GM23338 (cell line): Measurements from ENCODE around the gene TARBP1.
"Not testable (repeated sequence)": the region's sequence is repeated elsewhere in the genome, so short reads cannot be mapped to it uniquely, and the experiment has no call there.

ENCODE experiments used
- CREB1 ChIP-seq: fragments of 250-450 bp; sonication (Bioruptor Pico); IDR thresholded peaks from 2 replicates; pipeline ENCODE4 v1.5.0; 2020; ENCODE audit warnings: low read depth, mild to moderate bottlenecking, moderate library complexity
- EZH2 ChIP-seq: fragments of 200-600 bp; sonication (generic); IDR thresholded peaks from one replicate; pipeline ENCODE4 v1.8.0; 2017; ENCODE audit warnings: antibody characterized with exemption, mild to moderate bottlenecking, low read depth; ENCODE audit not compliant: unreplicated experiment
- EZH2phosphoT487 ChIP-seq: fragments of 200-600 bp; sonication (generic); IDR thresholded peaks from one replicate; pipeline ENCODE4 v1.8.1; 2018; ENCODE audit warnings: antibody characterized with exemption; ENCODE audit not compliant: unreplicated experiment
- JUNB ChIP-seq: IDR thresholded peaks from one replicate; pipeline ENCODE4 v1.6.1; 2016; ENCODE audit warnings: antibody characterized with exemption; ENCODE audit not compliant: unreplicated experiment
- NANOG ChIP-seq: IDR thresholded peaks from 2 replicates; pipeline ENCODE4 v1.6.1; 2016; ENCODE audit warnings: antibody characterized with exemption, borderline replicate concordance
- POLR2AphosphoS5 ChIP-seq: IDR thresholded peaks from 2 replicates; pipeline ENCODE4 v1.6.1; 2016; ENCODE audit warnings: antibody characterized with exemption, low read depth
- STAT1 ChIP-seq: IDR thresholded peaks from one replicate; pipeline ENCODE4 v1.6.1; 2016; ENCODE audit warnings: antibody characterized with exemption; ENCODE audit not compliant: unreplicated experiment
- ZNF114 ChIP-seq: fragments of 250-450 bp; sonication (Bioruptor Pico); IDR thresholded peaks from 2 replicates; pipeline ENCODE4 v1.5.0; 2020; ENCODE audit warnings: mild to moderate bottlenecking, moderate library complexity
- ZNF331 ChIP-seq: fragments of 250-450 bp; sonication (Bioruptor Pico); IDR thresholded peaks from 2 replicates; pipeline ENCODE4 v1.5.0; 2020; ENCODE audit warnings: low read depth, mild to moderate bottlenecking, moderate library complexity
- TF ChIP-seq, protein P1 (sequence below), 2 experiments: fragments of 200-600 bp in 1 of 2; sonication (generic) in 1 of 2; conservative IDR thresholded peaks; 2 replicates each; pipeline versions ENCODE4 v1.5.1 to v1.6.1; 2016 to 2017; ENCODE audit warnings: antibody characterized with exemption in 2 of 2, low read depth in 2 of 2, mild to moderate bottlenecking in 2 of 2, moderate library complexity in 1 of 2
- TF ChIP-seq, protein P2 (sequence below): IDR thresholded peaks from one replicate; pipeline ENCODE4 v1.6.1; 2018; ENCODE audit warnings: antibody characterized with exemption; ENCODE audit not compliant: unreplicated experiment
- TF ChIP-seq, protein P3 (sequence below): IDR thresholded peaks from 2 replicates; pipeline ENCODE4 v1.6.1; 2016; ENCODE audit warnings: antibody characterized with exemption

DNA sequence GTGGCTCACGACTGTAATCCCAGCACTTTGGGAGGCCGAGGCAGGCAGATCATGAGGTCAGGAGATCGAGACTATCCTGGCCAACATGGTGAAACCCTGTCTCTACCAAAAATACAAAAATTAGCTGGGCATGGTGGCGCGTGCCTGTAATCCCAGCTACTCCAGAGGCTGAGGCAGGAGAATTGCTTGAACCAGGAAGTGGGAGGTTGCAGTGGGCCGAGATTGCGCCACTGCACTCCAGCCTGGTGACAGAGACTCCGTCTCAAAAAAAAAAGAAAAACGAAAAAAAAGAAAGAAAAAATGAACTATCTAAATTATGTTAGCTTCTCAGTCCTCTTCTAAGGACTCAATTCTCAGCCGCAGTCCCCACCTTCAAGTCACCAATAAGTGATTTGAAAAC is 39.1 kb upstream of the TARBP1 start:
- not testable (repeated sequence) for TF ChIP-seq EZH2; POLR2AphosphoS5; EZH2phosphoT487; ZNF114 (CRISPR knock-in tag); ZNF331 (CRISPR knock-in tag); CREB1 (CRISPR knock-in tag); NANOG; STAT1; JUNB
- TF ChIP-seq, protein P1, sequence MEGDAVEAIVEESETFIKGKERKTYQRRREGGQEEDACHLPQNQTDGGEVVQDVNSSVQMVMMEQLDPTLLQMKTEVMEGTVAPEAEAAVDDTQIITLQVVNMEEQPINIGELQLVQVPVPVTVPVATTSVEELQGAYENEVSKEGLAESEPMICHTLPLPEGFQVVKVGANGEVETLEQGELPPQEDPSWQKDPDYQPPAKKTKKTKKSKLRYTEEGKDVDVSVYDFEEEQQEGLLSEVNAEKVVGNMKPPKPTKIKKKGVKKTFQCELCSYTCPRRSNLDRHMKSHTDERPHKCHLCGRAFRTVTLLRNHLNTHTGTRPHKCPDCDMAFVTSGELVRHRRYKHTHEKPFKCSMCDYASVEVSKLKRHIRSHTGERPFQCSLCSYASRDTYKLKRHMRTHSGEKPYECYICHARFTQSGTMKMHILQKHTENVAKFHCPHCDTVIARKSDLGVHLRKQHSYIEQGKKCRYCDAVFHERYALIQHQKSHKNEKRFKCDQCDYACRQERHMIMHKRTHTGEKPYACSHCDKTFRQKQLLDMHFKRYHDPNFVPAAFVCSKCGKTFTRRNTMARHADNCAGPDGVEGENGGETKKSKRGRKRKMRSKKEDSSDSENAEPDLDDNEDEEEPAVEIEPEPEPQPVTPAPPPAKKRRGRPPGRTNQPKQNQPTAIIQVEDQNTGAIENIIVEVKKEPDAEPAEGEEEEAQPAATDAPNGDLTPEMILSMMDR (conservative IDR thresholded peaks at IDR 0.05; ENCODE audit: low read depth in 2 of 2), result not testable (repeated sequence)
- TF ChIP-seq, protein P2, sequence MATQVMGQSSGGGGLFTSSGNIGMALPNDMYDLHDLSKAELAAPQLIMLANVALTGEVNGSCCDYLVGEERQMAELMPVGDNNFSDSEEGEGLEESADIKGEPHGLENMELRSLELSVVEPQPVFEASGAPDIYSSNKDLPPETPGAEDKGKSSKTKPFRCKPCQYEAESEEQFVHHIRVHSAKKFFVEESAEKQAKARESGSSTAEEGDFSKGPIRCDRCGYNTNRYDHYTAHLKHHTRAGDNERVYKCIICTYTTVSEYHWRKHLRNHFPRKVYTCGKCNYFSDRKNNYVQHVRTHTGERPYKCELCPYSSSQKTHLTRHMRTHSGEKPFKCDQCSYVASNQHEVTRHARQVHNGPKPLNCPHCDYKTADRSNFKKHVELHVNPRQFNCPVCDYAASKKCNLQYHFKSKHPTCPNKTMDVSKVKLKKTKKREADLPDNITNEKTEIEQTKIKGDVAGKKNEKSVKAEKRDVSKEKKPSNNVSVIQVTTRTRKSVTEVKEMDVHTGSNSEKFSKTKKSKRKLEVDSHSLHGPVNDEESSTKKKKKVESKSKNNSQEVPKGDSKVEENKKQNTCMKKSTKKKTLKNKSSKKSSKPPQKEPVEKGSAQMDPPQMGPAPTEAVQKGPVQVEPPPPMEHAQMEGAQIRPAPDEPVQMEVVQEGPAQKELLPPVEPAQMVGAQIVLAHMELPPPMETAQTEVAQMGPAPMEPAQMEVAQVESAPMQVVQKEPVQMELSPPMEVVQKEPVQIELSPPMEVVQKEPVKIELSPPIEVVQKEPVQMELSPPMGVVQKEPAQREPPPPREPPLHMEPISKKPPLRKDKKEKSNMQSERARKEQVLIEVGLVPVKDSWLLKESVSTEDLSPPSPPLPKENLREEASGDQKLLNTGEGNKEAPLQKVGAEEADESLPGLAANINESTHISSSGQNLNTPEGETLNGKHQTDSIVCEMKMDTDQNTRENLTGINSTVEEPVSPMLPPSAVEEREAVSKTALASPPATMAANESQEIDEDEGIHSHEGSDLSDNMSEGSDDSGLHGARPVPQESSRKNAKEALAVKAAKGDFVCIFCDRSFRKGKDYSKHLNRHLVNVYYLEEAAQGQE, result not testable (repeated sequence)
- TF ChIP-seq, protein P3, sequence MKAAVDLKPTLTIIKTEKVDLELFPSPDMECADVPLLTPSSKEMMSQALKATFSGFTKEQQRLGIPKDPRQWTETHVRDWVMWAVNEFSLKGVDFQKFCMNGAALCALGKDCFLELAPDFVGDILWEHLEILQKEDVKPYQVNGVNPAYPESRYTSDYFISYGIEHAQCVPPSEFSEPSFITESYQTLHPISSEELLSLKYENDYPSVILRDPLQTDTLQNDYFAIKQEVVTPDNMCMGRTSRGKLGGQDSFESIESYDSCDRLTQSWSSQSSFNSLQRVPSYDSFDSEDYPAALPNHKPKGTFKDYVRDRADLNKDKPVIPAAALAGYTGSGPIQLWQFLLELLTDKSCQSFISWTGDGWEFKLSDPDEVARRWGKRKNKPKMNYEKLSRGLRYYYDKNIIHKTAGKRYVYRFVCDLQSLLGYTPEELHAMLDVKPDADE, result not testable (repeated sequence)
